Measurements from ENCODE around the gene IER5.

IER5 gene

GRCh38 chr1:181123173-181123572 lies 34.7 kb downstream of the IER5 start:
- Mint-ChIP-seq H3K4me3 (no peak overlapping the region), H3K27me3 (ENCODE audit: low read depth) (peaks cover under 1% of the 10 kb centered on the region), H3K9me3 (no peaks in the 10 kb centered on the region), H3K27ac (no peak overlapping the region), H3K36me3 (ENCODE audit: low read depth) (no peaks in the 10 kb centered on the region), H3K4me1 (peaks cover 4% of the 10 kb centered on the region)
- TF ChIP-seq CTCF (IDR thresholded peaks at IDR 0.05; ENCODE audit: unreplicated experiment in 3 of 3) = no peak

DNA sequence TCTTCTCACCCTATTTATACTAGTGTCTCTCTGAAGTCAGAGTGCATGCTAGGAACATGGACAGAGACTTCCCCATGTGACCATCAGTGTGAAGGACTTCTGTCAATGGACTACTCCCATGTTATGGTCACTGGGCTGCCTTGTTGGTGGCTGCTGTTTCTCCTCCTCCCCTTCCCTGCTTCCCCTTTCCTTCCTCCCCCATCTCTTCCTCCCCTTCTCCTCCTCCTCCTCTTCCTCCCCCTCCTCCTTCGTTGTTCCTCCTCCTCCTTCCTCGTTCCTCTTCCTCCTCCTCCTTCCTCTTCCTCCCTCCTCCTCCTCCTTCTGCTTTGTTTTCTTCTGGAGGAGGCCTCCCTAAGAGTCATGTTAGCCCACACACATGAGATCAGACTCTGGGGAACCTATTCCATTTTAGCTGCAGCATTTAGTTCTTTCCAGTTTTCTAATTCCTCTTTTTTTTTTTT lies 35.8 kb downstream of the IER5 start:
- no peak overlapping the region for H3K4me3 Mint-ChIP-seq
- no peaks in the 10 kb centered on the region for H3K36me3 Mint-ChIP-seq (ENCODE audit: low read depth)
- peak overlapping the region in 2 of 3 experiments; percentile 37 to 68 for H3K27ac Mint-ChIP-seq
- H3K27me3 Mint-ChIP-seq (ENCODE audit: low read depth) = no peaks in the 10 kb centered on the region
- H3K4me1 Mint-ChIP-seq = peaks cover 11% of the 10 kb centered on the region
- TF ChIP-seq CTCF (IDR thresholded peaks at IDR 0.05; ENCODE audit: unreplicated experiment in 3 of 3) = no peak
- no peaks in the 10 kb centered on the region for H3K9me3 Mint-ChIP-seq

DNA sequence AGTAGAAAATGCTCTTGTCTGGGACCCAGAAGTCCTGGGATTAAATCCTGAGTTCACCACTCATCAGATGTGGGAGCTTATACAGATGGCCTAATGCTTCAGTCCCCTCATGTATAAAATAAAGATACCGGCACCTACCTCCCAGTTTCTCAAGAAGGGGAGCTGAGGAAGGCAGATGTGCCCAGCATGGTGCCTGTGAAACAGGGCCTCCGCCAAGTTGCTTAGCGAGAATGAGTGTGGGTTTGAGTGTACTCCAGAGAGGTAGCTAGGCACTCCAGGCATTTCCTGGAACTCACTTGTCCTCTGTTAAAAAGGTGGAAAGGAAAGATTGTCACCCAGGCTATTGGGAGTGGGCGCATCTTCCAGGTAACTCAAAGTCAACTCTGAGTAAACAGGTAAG lies 37.8 kb downstream of the IER5 start:
- Mint-ChIP-seq H3K27ac (no peak overlapping the region), H3K9me3 (no peaks in the 10 kb centered on the region), H3K4me1 (peaks cover 21% of the 10 kb centered on the region), H3K36me3 (ENCODE audit: low read depth) (no peaks in the 10 kb centered on the region), H3K27me3 (ENCODE audit: low read depth) (no peaks in the 10 kb centered on the region), H3K4me3 (no peak overlapping the region)
- TF ChIP-seq CTCF (IDR thresholded peaks at IDR 0.05; ENCODE audit: unreplicated experiment in 3 of 3) = no peak

GRCh38 chr1:181126871-181127587 lies 38.5 kb downstream of the IER5 start:
- Mint-ChIP-seq H3K36me3 (ENCODE audit: low read depth) (no peaks in the 10 kb centered on the region), H3K4me1 (peaks cover 21% of the 10 kb centered on the region), H3K4me3 (no peak overlapping the region), H3K9me3 (no peaks in the 10 kb centered on the region), H3K27ac (peak overlapping the region in 1 of 3 experiments; percentile 31), H3K27me3 (ENCODE audit: low read depth) (no peaks in the 10 kb centered on the region)
- no peak for TF ChIP-seq CTCF (IDR thresholded peaks at IDR 0.05; ENCODE audit: unreplicated experiment in 3 of 3)

- H3K4me1 Mint-ChIP-seq = peaks cover 21% of the 10 kb centered on the region
- no peak for TF ChIP-seq CTCF (IDR thresholded peaks at IDR 0.05; ENCODE audit: unreplicated experiment in 3 of 3)
These were observed 39.5 kb downstream of the IER5 start for GRCh38 chr1:181127898-181128453.

More at GRCh38 chr1:181127898-181128453, 39.5 kb downstream of the IER5 start:
- H3K9me3 Mint-ChIP-seq = no peaks in the 10 kb centered on the region
- peaks cover 4% of the 10 kb centered on the region for H3K27me3 Mint-ChIP-seq (ENCODE audit: low read depth)
- peak overlapping the region in 2 of 3 experiments; percentile 38 to 57 for H3K27ac Mint-ChIP-seq
- H3K4me3 Mint-ChIP-seq = no peak overlapping the region
- no peaks in the 10 kb centered on the region for H3K36me3 Mint-ChIP-seq (ENCODE audit: low read depth)

All from nephron (organoid).